HepG2 (cell line): ENCODE results near the gene IMPDH2. TPM values are rescaled to one million over a fixed set of nuclear protein-coding genes. Genes with fewer than 3 reads are reported as not detected.
A peak's percentile ranks its signal among the peaks of the same experiment; 100 is the strongest.

Experiments
- CBX2 ChIP-seq, 2 experiments: fragments of 200-600 bp in 1 of 2; sonication (generic); formaldehyde crosslinking in 1 of 2; IDR thresholded peaks; 2 replicates each; pipeline versions ENCODE4 v1.7.0 to v1.8.1; 2018 to 2022; ENCODE audit warnings: low read depth in 2 of 2, low read length in 1 of 2, mild to moderate bottlenecking in 1 of 2, missing genetic modification reagents in 1 of 2
- DMAP1 ChIP-seq: IDR thresholded peaks from 2 replicates; pipeline ENCODE4 v1.6.1; 2016
- FOXK1 ChIP-seq: sonication (generic); formaldehyde crosslinking; IDR thresholded peaks from 2 replicates; pipeline ENCODE4 v1.4.0; 2020; ENCODE audit warnings: low read depth, missing genetic modification reagents, borderline replicate concordance
- FOXO1 ChIP-seq: sonication (generic); formaldehyde crosslinking; IDR thresholded peaks from 2 replicates; pipeline ENCODE4 v1.4.0; 2020; ENCODE audit warnings: missing genetic modification reagents
- HNRNPL ChIP-seq: fragments of 200-400 bp; formaldehyde crosslinking; IDR thresholded peaks from 2 replicates; pipeline ENCODE4 v1.6.1; 2017; ENCODE audit warnings: mild to moderate bottlenecking, low read depth, low read length
- MNT ChIP-seq: fragments of 450-650 bp; IDR thresholded peaks from 2 replicates; pipeline ENCODE4 v1.6.1; 2016
- MYNN ChIP-seq: sonication (generic); formaldehyde crosslinking; IDR thresholded peaks from 2 replicates; pipeline ENCODE4 v1.4.0; 2020; ENCODE audit warnings: mild to moderate bottlenecking, low read depth, missing genetic modification reagents
- PAXIP1 ChIP-seq: sonication (generic); formaldehyde crosslinking; conservative IDR thresholded peaks from 2 replicates; pipeline ENCODE4 v1.4.0; 2020; ENCODE audit warnings: mild to moderate bottlenecking, missing genetic modification reagents, moderate library complexity
- SAP130 ChIP-seq: IDR thresholded peaks from 2 replicates; pipeline ENCODE4 v1.6.1; 2016; ENCODE audit warnings: low read depth
- ZFP1 ChIP-seq: IDR thresholded peaks from 2 replicates; pipeline ENCODE4 v1.6.1; 2016
- polyA plus RNA-seq, 8 experiments: library from polyadenylated mRNA; depleted of rRNA in 3 of 8; stranded (reverse) in 7 of 8; unstranded in 1 of 8; fragments of >200 nt; fragmentation: Illumina TruSeq in 4 of 8; extraction: Trizol in 4 of 8; gene quantifications; 2 replicates each; pipeline versions ENCODE4 v1.2.1 to v1.2.3, GENCODE V29; 2011 to 2016; ENCODE audit warnings: low read depth in 4 of 8, missing spikeins in 1 of 8, mixed read lengths in 1 of 8; ENCODE audit not compliant: insufficient read depth in 1 of 8
- total RNA-seq, 5 experiments: library from RNA; depleted of rRNA; stranded (reverse); fragments of >200 nt; fragmentation: Illumina TruSeq; extraction: Trizol; gene quantifications; 2 replicates each; pipeline ENCODE4 v1.2.3, GENCODE V29; 2016; ENCODE audit warnings: low read depth in 1 of 5

Gene IMPDH2
- total and polyA plus RNA-seq, 2 of the 13 experiments (the other 11 are each of a cell fraction or from before 2014, with no cell fraction given): 248 to 260 TPM

GRCh38 chr3:49004352-49005302 is 24.6 kb downstream of the IMPDH2 start (continued):
- TF ChIP-seq PAXIP1 (peak; percentile 24; the same call in 1 of the 2 replicates), FOXK1 (CRISPR knock-in tag) (peak; percentile 14; the same call in 1 of the 2 replicates), ZFP1 (CRISPR knock-in tag) (no peak), DMAP1 (no peak), SAP130 (CRISPR knock-in tag) (peak; percentile 36; the same call in 1 of the 2 replicates), HNRNPL (0 out of 2 replicates have a peak, but pooled peaks have one; percentile 36), FOXO1 (0 out of 2 replicates have a peak, but pooled peaks have one; percentile 13), CBX2 (IDR thresholded peaks at IDR 0.05; ENCODE audit: low read depth, low read length) (no peak), CBX2 (CRISPR knock-in tag; IDR thresholded peaks at IDR 0.05; ENCODE audit: low read depth) (no peak), MNT (peak; percentile 67), MYNN (CRISPR knock-in tag) (no peak)
